NCI-H2227 treated with DMSO at 0.1 percent for 48 hours (cell line): ENCODE data around the gene ACSF2.

Experiments used
- DNase-seq: peaks from one replicate; lab custom pipeline; 2025; lab: John Stamatoyannopoulos, UW

Gene ACSF2

DNA sequence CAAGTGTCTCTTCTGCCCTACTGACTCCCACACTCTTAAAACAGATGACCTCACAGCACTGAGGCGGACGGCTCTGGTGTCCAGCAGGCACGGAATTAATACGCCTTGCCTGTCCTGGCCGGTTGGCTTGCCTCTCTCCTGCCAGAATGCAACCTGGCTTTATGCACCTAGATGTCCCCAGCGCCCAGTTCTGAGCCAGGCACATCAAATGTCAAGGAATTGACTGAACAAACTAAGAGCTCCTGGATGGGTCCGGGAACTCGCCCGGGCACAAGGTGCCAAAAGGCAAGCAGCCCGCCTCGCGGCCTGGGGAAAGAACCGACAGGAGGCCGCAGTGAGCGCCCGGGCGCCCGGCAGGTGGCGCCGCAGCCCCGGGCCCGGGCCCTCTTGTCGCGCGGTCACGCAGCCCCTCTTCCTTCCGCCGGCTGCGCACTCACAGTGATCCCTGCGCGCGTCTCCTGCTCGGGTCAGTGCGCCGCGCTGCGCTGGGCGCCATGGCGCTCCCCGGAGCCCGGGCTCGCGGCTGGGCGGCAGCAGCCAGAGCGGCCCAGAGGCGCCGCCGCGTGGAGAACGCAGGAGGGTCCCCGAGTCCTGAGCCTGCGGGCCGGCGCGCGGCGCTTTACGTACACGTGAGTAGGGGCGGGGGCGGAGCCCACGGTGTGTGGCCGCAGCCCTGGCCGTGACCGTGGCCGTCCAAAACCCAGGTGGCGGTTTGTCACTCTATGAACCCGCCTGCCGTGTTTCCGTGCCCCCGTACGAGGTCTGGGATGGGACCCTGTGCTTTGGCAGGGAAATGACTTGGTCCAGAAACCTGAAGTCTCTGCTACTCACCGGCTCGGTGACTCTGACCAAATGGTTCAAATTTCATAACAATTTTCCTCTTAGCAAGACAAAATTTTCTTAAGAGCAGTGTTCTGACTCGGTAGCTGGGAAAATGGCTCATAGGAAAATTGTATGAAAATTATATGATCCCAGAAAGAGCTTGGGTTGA, 52.7 kb downstream of the ACSF2 start, which contains the start of gene RSAD1:
TSS of gene RSAD1 (plus strand) at position 470 of the 991 bp plus-strand sequence. CDS start at position 495, 25 bp downstream.
- DNase-seq, result peak; percentile 92

DNA sequence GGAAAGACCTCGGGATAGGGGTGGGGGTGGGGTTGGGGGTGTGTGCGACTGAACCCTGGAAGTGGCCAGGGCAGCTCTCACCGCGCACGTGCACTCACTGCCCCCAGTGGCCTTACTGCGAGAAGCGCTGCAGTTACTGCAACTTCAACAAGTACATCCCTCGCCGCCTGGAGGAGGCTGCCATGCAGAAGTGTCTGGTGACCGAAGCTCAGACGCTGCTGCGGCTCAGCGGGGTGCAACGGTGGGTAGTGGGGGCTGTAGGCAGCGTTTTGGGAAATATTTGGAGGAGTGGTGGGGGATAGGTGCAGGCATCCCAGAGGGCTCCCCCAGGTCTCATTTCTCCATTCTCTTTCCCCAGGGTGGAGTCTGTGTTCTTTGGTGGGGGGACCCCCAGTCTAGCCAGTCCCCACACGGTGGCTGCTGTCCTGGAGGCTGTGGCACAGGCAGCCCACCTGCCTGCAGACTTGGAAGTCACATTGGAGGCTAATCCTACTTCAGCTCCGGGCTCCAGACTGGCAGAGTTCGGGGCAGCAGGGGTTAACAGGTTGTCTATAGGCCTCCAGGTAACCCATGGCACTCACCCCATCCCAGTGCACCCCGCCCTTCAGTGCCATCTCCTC, 53.6 kb downstream of the ACSF2 start:
- DNase-seq, result peak; percentile 62

GRCh38 chr17:50480142-50480764, 54.2 kb downstream of the ACSF2 start:
- DNase-seq, result no peak

DNA sequence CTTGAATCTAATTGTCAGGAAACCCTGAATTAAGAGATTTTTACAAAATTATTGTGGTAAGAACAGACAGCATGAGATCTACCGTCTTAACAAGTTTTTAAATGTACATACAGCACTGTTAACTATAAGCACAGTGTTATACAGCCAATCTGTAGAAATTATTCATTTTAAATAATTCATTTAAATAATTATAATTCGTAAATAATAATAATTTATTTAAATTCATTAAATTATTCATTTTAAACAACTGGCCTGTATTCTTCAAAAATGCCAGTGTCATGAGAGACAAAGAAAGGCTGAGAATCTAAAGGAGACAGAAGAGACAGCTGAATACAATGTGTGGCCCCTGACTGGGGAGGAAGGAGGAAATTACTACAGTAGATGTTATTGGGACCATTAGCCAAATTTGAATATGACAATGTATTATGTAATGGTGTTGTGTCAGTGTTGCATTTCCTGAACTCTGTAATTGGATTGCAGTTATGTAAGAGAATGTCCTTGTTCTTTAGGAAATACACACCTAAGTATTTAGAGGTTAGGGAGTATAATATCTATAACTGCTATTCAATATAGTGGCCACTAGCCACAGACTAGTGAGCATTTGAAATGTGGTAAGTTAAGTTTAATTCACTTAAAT, 55.0 kb downstream of the ACSF2 start:
- no peak for DNase-seq

DNA sequence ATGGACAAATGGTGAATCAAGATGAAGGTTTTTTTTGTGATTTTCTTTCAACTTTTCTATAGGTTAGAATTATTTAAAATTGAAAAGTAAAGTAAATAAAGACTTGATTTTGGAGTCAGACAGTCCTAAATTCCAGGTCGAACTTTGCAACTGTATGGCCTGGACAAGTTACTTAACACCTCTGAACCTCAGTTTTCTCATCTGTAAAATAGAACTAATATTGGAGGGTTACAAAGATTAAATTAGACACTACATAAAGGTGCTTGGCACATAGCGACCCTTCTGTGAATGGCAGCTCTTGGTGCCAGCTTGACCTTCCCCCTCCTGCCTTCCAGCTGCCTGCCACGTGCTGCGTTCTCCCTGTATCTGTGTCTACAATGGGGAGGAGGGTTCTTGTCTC, 55.6 kb downstream of the ACSF2 start:
- DNase-seq, result no peak

DNA sequence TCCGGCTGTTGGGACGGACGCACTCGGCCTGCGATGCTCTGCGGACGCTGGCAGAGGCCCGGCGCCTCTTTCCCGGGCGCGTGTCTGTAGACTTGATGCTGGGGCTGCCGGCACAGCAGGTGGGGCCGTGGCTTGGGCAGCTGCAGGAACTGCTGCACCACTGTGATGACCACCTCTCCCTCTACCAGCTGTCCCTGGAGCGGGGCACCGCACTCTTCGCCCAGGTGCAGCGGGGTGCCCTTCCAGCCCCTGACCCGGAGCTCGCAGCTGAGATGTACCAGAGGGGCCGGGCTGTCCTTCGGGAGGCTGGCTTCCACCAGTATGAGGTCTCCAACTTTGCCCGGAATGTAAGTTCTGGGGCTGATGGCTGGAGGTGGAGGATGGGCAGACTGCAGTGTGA, 56.1 kb downstream of the ACSF2 start:
- DNase-seq, result no peak

GRCh38 chr17:50482516-50482915, 56.5 kb downstream of the ACSF2 start:
- peak; percentile 57 for DNase-seq

GRCh38 chr17:50483266-50483665, 57.2 kb downstream of the ACSF2 start:
- no peak for DNase-seq

DNA sequence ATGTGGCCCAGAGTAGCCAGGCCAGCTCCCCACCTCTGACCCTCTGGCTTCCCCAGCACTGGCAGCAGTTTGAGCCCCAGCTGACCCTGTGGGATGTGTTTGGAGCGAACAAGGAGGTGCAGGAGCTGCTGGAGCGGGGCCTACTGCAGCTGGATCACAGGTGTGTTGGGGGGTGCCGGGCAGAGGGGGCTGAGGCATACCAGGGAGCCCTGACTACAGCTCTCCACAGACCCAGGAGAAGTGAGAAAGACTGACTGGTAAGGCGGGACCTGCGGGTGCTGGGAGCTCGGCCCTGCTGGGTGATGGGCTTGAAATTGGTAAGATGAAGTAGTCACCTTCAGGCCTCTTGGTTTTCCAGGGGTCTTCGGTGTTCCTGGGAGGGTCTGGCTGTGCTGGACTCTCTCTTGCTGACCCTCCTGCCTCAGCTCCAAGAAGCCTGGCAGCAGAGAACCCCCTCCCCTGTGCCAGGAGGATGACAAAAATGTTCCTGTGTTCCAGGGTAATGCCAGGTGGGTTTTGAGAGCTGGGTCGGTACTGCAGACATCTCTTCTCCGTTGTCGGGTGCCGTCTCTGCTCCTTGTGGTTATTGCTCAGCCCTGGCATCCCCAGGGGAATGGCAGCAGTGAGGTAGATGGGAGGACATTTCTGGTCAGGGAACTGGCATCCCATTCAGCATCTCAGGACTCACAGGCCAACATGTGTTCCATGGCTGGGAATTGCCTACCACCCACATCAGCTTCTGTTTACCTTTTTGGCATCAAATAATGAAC, 58.6 kb downstream of the ACSF2 start:
- DNase-seq, result no peak

DNA sequence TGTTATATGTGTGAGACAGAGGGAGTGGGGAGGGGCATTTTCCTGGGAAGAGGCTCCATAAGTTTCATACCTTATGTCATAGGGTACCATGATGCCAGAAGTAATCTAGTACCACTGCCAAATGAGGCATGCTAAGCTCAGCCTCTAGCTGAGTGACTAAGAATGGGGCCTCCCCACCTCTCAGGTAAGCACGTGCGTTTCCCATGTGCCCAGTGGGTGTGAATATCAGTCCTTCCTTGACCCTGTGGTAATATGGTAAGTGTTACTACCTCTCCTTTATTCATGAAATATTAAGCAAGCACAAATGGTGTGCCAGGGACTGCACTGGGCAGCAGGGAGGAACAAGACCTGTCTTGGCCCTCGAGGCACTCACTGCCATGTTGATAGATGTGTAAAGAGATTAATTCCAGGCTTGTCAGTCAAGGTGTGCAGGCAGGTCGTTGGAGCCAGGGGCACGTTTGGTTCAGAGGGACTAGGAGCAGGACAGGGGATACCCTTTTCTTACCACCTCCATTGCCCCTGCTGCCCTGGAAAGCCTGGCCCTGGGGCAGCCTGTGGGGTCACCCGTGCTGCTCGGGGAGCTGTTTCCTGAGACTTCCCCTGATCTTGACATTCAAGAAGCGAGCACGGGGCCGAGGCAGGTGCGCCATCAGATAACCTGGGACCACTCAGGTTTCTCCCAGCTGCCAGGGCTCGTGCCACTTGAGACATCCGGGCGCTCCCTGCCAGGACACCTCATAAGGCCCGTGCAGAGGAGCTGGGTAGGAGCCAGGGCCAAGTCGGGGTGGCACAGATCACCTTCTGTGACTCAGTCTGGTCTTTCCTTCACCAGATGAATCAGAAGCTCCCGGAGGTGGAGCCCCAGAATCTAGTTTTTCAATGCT, 61.4 kb downstream of the ACSF2 start:
- no peak for DNase-seq

- DNase-seq, result no peak
Observed at GRCh38 chr17:50488880-50489279, 62.9 kb downstream of the ACSF2 start.

DNA sequence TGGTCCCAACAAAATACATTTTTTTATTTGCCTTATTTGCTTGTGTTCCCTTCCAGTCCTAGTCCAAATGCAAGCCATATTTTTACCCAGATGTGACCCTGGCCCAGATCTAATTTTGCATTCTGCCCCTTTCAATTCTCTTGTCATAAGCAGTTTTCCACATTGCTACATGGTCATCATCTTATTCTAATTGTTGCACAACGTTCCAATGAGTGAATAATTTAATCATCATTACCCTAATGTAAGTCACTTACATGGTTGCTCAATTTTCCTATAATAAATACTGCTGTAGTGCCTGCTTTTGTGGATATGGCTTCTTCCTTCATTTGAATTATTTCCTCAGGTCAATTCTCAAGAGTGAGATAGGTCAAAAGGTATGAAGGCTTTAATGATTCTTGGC, 65.5 kb downstream of the ACSF2 start:
- DNase-seq, result no peak

- no peak for DNase-seq
Observed at GRCh38 chr17:50492214-50492613, 66.2 kb downstream of the ACSF2 start.

GRCh38 chr17:50493744-50494143, 67.7 kb downstream of the ACSF2 start:
- no peak for DNase-seq

DNA sequence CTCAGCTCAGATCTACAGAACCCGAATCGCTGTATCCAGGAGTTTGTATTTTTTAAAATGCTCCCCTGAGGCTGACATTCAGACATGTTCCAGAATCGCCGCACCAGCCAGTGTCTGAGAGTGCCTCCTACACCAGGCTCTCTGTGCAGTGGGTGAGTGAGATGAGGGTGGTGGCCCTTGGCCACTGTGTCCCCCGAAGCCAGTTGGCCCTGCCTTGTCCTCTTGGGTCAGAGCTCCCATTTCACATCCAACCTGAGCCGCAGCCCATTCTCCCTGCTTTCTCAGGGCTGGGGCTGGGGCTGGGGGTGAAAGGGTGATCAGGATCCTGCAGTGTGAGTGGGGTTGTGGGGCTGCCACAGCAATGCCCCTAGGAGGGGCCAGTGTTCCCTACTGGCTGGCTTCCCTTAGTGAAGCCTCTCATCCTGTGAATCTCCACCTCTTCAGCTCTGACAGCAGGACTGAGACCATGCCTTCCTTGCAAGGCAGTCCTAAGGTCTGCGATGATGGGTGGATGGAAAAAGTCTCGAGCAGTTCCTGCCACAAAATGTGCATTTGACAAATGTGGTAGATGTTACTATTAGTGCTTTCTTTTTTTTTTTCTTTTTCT, 69.3 kb downstream of the ACSF2 start:
- DNase-seq, result no peak

- DNase-seq, result no peak
Observed at GRCh38 chr17:50495918-50496317, 69.9 kb downstream of the ACSF2 start.

DNA sequence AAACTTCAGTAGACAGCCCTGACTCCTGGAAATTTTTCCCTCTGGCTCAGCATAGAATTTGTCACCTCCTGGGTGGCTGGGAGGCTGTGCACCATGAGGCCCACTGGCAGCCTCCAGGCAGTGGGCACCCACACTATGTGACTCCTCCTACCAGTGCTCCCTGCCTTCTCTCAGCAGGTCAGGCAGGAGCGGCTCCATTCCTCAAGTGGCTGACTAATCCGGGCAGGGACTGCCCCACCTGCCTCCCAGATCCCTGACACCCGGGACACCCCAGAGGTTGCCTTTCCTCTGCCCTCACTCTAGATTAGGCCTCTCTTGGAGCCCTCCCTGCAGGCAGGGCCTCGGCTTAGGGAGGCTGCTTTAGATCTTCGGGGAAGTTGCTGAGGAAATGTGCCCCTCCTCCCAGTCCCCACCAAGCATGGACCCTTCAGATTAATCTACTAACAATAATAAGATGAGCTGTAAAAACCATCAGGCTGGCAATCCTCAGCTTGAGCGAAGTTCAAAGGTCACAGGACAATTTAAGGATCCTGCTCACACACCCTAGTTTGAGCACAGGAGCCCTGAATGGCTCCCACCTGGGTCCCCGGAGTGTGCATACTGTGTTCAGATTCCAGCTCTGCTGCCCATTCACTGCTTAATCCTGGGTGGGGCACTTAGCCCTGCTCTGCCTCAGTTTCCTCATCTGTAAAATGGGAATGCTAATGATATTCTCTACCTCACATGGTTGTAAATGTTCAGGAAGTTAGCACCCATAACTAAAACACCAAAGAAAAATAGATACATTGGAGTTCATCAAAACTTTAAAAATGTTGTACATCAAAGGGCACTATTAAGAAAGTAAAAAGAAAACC, 72.2 kb downstream of the ACSF2 start:
- no peak for DNase-seq

DNA sequence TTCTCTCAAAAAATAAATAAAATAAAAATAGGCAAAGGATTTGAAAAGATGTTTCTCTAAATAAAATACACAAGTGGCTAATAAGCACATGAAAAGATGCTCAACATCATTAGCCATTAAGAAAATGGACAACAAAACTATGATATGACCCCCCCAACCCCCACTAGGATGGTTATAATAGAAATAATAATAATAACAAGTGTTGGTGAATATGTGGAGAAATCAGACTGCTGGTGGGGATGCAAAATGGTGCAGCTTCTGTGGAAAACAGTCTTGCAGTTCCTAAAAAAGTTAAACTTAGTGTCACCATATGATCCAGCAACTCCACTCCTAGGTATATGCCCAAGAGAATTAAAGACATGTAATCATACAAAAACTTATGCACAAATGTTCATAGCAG, 73.3 kb downstream of the ACSF2 start:
- no peak for DNase-seq

DNA sequence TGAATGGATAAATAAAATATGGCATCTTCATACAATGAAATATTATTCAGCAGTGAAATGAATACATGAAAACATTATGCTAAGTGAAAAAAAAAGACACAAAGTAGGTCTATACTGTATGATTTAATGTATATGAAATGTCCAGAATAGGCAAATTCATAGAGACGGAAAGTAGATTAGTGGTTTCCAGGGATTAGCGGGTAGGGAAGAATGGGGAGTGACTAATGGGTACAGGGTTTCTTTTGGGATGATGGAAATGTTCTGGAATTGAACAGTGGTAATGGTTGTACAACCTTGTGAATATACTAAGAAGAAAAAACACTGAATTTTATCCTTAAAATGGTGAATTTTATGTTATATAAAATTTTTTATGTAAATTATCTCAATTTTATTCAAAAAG, 73.7 kb downstream of the ACSF2 start:
- no peak for DNase-seq
